ENCODE results near the gene LURAP1L.

GRCh38 chr9:12783767-12784460 is 9.1 kb downstream of the LURAP1L start:
- TF ChIP-seq EP300 (IDR thresholded peaks at IDR 0.05) (no peak), POLR2AphosphoS5 (IDR thresholded peaks at IDR 0.05) (no peak)
